GM13976 (cell line): ENCODE measurements around the gene CLCN7.

Experiments used
- DNase-seq: peaks from one replicate; pipeline ENCODE4 v3.0.0; 2012; ENCODE audit warnings: low spot score
- CTCF ChIP-seq: IDR thresholded peaks from 2 replicates; pipeline ENCODE4 v1.5.1; 2012; ENCODE audit warnings: borderline replicate concordance, mild to moderate bottlenecking; ENCODE audit not compliant: insufficient read depth; ENCODE audit errors: extremely low read depth, missing control alignments, control extremely low read depth
- in situ Hi-C: fragments of 300-500 bp; cut with MboI; formaldehyde crosslinking; loops from one replicate; pipeline ENCODE4 v1.12.0; 2022; ENCODE audit warnings: low sequenced_read_pairs, mixed read lengths, inconsistent platforms; ENCODE audit not compliant: unreplicated experiment

Gene CLCN7

GRCh38 chr16:1503110-1503955 lies 28.5 kb upstream of the CLCN7 start:
- DNase-seq, result no peak
- in situ Hi-C loops, result no loop called here
- no peak for TF ChIP-seq CTCF

- in situ Hi-C loops, result no loop called here
- no peak for TF ChIP-seq CTCF
- no peak for DNase-seq
These were observed 27.5 kb upstream of the CLCN7 start for GRCh38 chr16:1502092-1503004.

- TF ChIP-seq CTCF, result no peak
- no peak for DNase-seq
- in situ Hi-C loops, result no loop called here
These were observed 26.8 kb upstream of the CLCN7 start for GRCh38 chr16:1501630-1502029.

GRCh38 chr16:1500465-1501150 lies 25.8 kb upstream of the CLCN7 start:
- DNase-seq, result no peak
- no peak for TF ChIP-seq CTCF
- in situ Hi-C loops, result no loop called here

GRCh38 chr16:1499756-1500464 lies 25.1 kb upstream of the CLCN7 start:
- TF ChIP-seq CTCF, result no peak
- in situ Hi-C loops, result no loop called here
- DNase-seq, result no peak
